OCI-LY7 (cell line): ENCODE data around the gene MIB2. TPM values are rescaled to one million over a fixed set of nuclear protein-coding genes. Genes with fewer than 3 reads are reported as not detected.

Source experiments
- BruUV-seq: library from RNA; stranded (reverse); fragments of 400-500 nt; replicated peaks from 2 replicates; lab custom pipeline; 2021; lab: Mats Ljungman, UMichigan
- CTCF ChIA-PET: fragments of 300-600 bp; sonication (Branson Sonifier 250); formaldehyde crosslinking; loops from one replicate; lab custom pipeline; 2022; ENCODE audit warnings: antibody characterized with exemption; ENCODE audit not compliant: unreplicated experiment; lab: Charles Lee
- POLR2A ChIA-PET: fragments of 300-600 bp; sonication (Branson Sonifier 250); formaldehyde crosslinking; loops from one replicate; lab custom pipeline; 2022; ENCODE audit warnings: antibody characterized with exemption; lab: Charles Lee
- DNase-seq: peaks from one replicate; pipeline ENCODE4 v3.0.0-alpha.2; 2015; ENCODE audit warnings: low spot score
- H2AFZ ChIP-seq: fragments of 200-600 bp; sonication (generic), shearing (Covaris generic); 2 replicates; pipeline ENCODE4 v1.6.1; 2014; ENCODE audit warnings: mild to moderate bottlenecking, antibody characterized with exemption, low read length, moderate library complexity
- H3K27ac ChIP-seq: fragments of 200-600 bp; sonication (generic); 2 replicates; pipeline ENCODE4 v1.5.1; 2014; ENCODE audit warnings: mixed run types, low read depth, mild to moderate bottlenecking, moderate library complexity, low read length, inconsistent platforms; ENCODE audit not compliant: poor library complexity, severe bottlenecking
- H3K36me3 ChIP-seq: fragments of 200-600 bp; sonication (generic); 2 replicates; pipeline ENCODE4 v1.6.1; 2014; ENCODE audit warnings: mild to moderate bottlenecking, antibody characterized with exemption, low read length, moderate library complexity, mixed read lengths; ENCODE audit not compliant: insufficient read depth
- H3K4me1 ChIP-seq: fragments of 200-600 bp; sonication (generic); 2 replicates; pipeline ENCODE4 v1.5.1; 2014; ENCODE audit warnings: mild to moderate bottlenecking, low read length; ENCODE audit not compliant: insufficient read depth, poor library complexity, severe bottlenecking
- H3K4me2 ChIP-seq: fragments of 200-600 bp; sonication (generic); 2 replicates; pipeline ENCODE4 v1.6.1; 2014; ENCODE audit warnings: mild to moderate bottlenecking, low read length
- H3K4me3 ChIP-seq: fragments of 200-600 bp; sonication (generic); 2 replicates; pipeline ENCODE4 v1.5.1; 2014; ENCODE audit warnings: mild to moderate bottlenecking, low read depth, low read length; ENCODE audit not compliant: poor library complexity, severe bottlenecking
- H3K79me2 ChIP-seq: fragments of 200-600 bp; sonication (generic); 2 replicates; pipeline ENCODE4 v1.6.1; 2016; ENCODE audit warnings: low read depth, mild to moderate bottlenecking, low read length, moderate library complexity, mixed read lengths; ENCODE audit not compliant: insufficient read depth
- H3K9me2 ChIP-seq: fragments of 200-600 bp; sonication (generic); 2 replicates; pipeline ENCODE4 v1.6.1; 2016; ENCODE audit warnings: mild to moderate bottlenecking, low read length, mixed read lengths; ENCODE audit not compliant: insufficient read depth
- H3K9me3 ChIP-seq: fragments of 200-600 bp; sonication (generic); 2 replicates; pipeline ENCODE4 v1.6.1; 2014; ENCODE audit warnings: mild to moderate bottlenecking, mixed run types, low read length, mixed read lengths
- H4K20me1 ChIP-seq: fragments of 200-600 bp; sonication (generic); 2 replicates; pipeline ENCODE4 v1.6.1; 2014; ENCODE audit warnings: mild to moderate bottlenecking, antibody characterized with exemption, low read length, moderate library complexity, mixed read lengths; ENCODE audit not compliant: insufficient read depth
- EZH2phosphoT487 ChIP-seq: fragments of 200-600 bp; sonication (generic); IDR thresholded peaks from 2 replicates; pipeline ENCODE4 v1.6.1; 2018; ENCODE audit warnings: low read depth, borderline replicate concordance, mild to moderate bottlenecking, mixed run types, antibody characterized with exemption, low read length, moderate library complexity, mixed read lengths
- intact Hi-C: fragments of 100-400 bp; cut with micrococcal nuclease; formaldehyde crosslinking; loops from one replicate; pipeline ENCODE4 v1.10.0; 2022; ENCODE audit not compliant: unreplicated experiment
- total RNA-seq, 2 experiments: library from RNA; depleted of rRNA in 1 of 2; stranded (reverse); fragments of >200 nt in 1 of 2; shearing (Covaris generic) in 1 of 2; gene quantifications; 2 replicates each; pipeline ENCODE4 v1.2.3, GENCODE V29; 2014 to 2022
- TF ChIP-seq, protein P1 (sequence below): fragments of 200-600 bp; sonication (generic); conservative IDR thresholded peaks from 2 replicates; pipeline ENCODE4 v1.5.1; 2014; ENCODE audit warnings: mild to moderate bottlenecking, antibody characterized with exemption, low read length, moderate library complexity, mixed read lengths

MIB2 gene
- total RNA-seq, 2 experiments from 2014 or later = 54.0 to 64.9 TPM

DNA sequence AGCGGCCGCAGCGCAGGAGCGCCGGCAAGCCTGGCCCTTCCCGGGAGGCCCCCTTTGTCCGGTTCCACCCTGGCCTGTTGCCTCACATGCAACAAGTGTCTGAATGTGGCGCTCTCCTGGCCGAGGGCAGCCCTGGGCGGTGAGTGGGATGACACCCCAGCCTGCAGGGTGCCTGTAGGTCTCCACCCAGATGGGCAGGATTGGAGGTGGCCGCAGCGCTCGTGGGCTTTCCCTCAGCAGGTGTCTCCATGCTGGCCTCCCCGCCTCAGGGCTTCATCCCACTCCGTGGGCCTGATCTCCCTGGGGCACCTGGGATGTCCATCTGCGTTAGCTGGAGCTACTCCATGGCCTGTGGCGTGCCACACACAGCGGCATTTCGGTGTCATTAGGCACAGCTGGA, 1.5 kb downstream of the MIB2 start:
- peak overlapping the region; percentile 75 for H3K4me2 ChIP-seq
- no peak overlapping the region for H2AFZ ChIP-seq
- H3K9me2 ChIP-seq = no peaks in the 10 kb centered on the region
- CTCF ChIA-PET = no interaction called here
- BruUV-seq = no TSS peak
- H3K36me3 ChIP-seq = no peaks in the 10 kb centered on the region
- peaks cover 14% of the 10 kb centered on the region; the same call in 1 of the 2 replicates for H3K79me2 ChIP-seq
- H3K27ac ChIP-seq = no peak overlapping the region
- peak overlapping the region; percentile 85 for H3K4me3 ChIP-seq
- TF ChIP-seq, protein P1, sequence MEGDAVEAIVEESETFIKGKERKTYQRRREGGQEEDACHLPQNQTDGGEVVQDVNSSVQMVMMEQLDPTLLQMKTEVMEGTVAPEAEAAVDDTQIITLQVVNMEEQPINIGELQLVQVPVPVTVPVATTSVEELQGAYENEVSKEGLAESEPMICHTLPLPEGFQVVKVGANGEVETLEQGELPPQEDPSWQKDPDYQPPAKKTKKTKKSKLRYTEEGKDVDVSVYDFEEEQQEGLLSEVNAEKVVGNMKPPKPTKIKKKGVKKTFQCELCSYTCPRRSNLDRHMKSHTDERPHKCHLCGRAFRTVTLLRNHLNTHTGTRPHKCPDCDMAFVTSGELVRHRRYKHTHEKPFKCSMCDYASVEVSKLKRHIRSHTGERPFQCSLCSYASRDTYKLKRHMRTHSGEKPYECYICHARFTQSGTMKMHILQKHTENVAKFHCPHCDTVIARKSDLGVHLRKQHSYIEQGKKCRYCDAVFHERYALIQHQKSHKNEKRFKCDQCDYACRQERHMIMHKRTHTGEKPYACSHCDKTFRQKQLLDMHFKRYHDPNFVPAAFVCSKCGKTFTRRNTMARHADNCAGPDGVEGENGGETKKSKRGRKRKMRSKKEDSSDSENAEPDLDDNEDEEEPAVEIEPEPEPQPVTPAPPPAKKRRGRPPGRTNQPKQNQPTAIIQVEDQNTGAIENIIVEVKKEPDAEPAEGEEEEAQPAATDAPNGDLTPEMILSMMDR = no peak
- no peak for TF ChIP-seq EZH2phosphoT487
- H3K4me1 ChIP-seq = peaks cover 24% of the 10 kb centered on the region
- intact Hi-C loops = loop anchor here (5.0 kb wide), 1 partner anchor 45 kb away; the partner anchor contains the start of gene SSU72
- H4K20me1 ChIP-seq = no peaks in the 10 kb centered on the region; the same call in 1 of the 2 replicates
- POLR2A ChIA-PET = no interaction called here
- H3K9me3 ChIP-seq = no peaks in the 10 kb centered on the region
- no peak for DNase-seq

DNA sequence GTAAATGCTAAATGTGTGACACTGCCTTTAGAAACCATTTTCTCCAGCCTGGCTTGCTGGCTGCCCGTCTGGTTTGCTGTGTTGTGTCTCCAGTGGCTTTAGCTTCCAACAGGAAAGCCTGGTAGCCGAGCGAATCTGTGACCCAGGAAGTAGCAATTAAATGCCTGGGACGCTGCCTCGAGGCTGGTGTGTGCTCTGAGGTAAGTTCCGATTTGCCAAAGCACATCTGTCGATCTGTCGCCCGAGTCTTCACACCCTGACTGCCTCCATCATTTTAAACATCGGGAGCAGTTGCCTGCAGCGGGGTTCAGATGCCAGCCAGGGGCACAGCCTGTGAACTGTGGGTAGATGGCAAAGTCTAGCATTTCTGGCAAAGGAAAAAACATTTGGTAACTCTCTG, 2.2 kb downstream of the MIB2 start:
- H3K79me2 ChIP-seq = peaks cover 14% of the 10 kb centered on the region; the same call in 1 of the 2 replicates
- TF ChIP-seq, protein P1 = no peak
- no peak for TF ChIP-seq EZH2phosphoT487
- CTCF ChIA-PET = no interaction called here
- peaks cover 24% of the 10 kb centered on the region for H3K4me1 ChIP-seq
- intact Hi-C loops = loop anchor here (5.0 kb wide), 1 partner anchor 45 kb away; the partner anchor contains the start of gene SSU72
- H4K20me1 ChIP-seq = no peaks in the 10 kb centered on the region; the same call in 1 of the 2 replicates
- no peaks in the 10 kb centered on the region for H3K9me2 ChIP-seq
- BruUV-seq = no TSS peak
- no peaks in the 10 kb centered on the region for H3K36me3 ChIP-seq
- H3K9me3 ChIP-seq = no peaks in the 10 kb centered on the region
- H3K4me3 ChIP-seq = no peak overlapping the region
- no peak overlapping the region for H3K4me2 ChIP-seq
- no peak overlapping the region for H2AFZ ChIP-seq
- POLR2A ChIA-PET = no interaction called here
- no peak overlapping the region for H3K27ac ChIP-seq
- DNase-seq = no peak

DNA sequence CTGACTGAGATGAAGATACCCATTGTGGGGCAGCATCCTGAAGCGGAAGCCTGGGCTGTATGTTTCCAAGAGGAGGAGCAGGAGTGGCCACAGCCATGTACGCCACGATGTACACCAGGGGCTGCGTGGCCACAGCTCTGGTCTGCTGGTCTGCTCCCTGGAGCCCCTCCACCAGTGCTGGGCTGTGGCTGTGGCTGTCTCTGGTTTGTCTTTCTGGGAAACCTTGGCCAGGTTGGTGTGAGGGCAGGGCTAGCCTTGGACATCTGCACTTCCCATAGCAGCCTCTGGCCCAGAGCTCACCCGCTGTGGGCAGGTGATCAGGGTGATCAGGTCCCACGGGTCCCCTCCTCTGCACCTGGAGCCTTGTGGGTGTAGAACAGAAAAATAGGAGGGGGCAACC, 2.6 kb downstream of the MIB2 start:
- DNase-seq = no peak
- ChIA-PET POLR2A (no interaction called here), CTCF (no interaction called here)
- Histone ChIP-seq H3K4me2 (no peak overlapping the region), H3K27ac (no peak overlapping the region), H3K79me2 (peaks cover 14% of the 10 kb centered on the region; the same call in 1 of the 2 replicates), H3K9me3 (no peaks in the 10 kb centered on the region), H3K36me3 (no peaks in the 10 kb centered on the region), H2AFZ (no peak overlapping the region), H3K9me2 (no peaks in the 10 kb centered on the region), H4K20me1 (no peaks in the 10 kb centered on the region; the same call in 1 of the 2 replicates), H3K4me3 (no peak overlapping the region), H3K4me1 (peaks cover 24% of the 10 kb centered on the region)
- TF ChIP-seq, protein P1 = no peak
- no peak for TF ChIP-seq EZH2phosphoT487
- no TSS peak for BruUV-seq
- intact Hi-C loops = loop anchor here (5.0 kb wide), 1 partner anchor 46 kb away; the partner anchor contains the start of gene SSU72
